ENCODE measurements around the gene PSMG2.

GRCh38 chr18:12657684-12658425 is 45.0 kb upstream of the PSMG2 start, which contains the start of gene SPIRE1:
- TF ChIP-seq, protein P1, sequence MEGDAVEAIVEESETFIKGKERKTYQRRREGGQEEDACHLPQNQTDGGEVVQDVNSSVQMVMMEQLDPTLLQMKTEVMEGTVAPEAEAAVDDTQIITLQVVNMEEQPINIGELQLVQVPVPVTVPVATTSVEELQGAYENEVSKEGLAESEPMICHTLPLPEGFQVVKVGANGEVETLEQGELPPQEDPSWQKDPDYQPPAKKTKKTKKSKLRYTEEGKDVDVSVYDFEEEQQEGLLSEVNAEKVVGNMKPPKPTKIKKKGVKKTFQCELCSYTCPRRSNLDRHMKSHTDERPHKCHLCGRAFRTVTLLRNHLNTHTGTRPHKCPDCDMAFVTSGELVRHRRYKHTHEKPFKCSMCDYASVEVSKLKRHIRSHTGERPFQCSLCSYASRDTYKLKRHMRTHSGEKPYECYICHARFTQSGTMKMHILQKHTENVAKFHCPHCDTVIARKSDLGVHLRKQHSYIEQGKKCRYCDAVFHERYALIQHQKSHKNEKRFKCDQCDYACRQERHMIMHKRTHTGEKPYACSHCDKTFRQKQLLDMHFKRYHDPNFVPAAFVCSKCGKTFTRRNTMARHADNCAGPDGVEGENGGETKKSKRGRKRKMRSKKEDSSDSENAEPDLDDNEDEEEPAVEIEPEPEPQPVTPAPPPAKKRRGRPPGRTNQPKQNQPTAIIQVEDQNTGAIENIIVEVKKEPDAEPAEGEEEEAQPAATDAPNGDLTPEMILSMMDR (IDR thresholded peaks at IDR 0.05) = peak in 4 of 6 experiments; percentile 10 to 34 (median 25)
- peak in 2 of 4 donors; percentile 64 to 84 for TF ChIP-seq POLR2A (IDR thresholded peaks at IDR 0.05)

Measured in upper lobe of left lung (tissue), 4 donors.